Upper lobe of left lung (tissue), 4 donors: Measurements from ENCODE around the gene TSPEAR.

Source experiments
- POLR2A ChIP-seq, 4 donors: fragments of 450-650 bp; IDR thresholded peaks; one replicate each; pipeline ENCODE4 v1.5.1; 2016 to 2017; ENCODE audit warnings: antibody characterized with exemption in 4 of 4, mild to moderate bottlenecking in 2 of 4
- TF ChIP-seq, protein P1 (sequence below), 6 experiments: fragments of 450-650 bp in 4 of 6; fragments of 200-600 bp in 2 of 6; sonication (generic) in 2 of 6; IDR thresholded peaks; one replicate each; pipeline ENCODE4 v1.5.1; 2016 to 2019; ENCODE audit warnings: antibody characterized with exemption in 6 of 6

GRCh38 chr21:44508426-44508710, 203.0 kb downstream of the TSPEAR start:
- TF ChIP-seq, protein P1, sequence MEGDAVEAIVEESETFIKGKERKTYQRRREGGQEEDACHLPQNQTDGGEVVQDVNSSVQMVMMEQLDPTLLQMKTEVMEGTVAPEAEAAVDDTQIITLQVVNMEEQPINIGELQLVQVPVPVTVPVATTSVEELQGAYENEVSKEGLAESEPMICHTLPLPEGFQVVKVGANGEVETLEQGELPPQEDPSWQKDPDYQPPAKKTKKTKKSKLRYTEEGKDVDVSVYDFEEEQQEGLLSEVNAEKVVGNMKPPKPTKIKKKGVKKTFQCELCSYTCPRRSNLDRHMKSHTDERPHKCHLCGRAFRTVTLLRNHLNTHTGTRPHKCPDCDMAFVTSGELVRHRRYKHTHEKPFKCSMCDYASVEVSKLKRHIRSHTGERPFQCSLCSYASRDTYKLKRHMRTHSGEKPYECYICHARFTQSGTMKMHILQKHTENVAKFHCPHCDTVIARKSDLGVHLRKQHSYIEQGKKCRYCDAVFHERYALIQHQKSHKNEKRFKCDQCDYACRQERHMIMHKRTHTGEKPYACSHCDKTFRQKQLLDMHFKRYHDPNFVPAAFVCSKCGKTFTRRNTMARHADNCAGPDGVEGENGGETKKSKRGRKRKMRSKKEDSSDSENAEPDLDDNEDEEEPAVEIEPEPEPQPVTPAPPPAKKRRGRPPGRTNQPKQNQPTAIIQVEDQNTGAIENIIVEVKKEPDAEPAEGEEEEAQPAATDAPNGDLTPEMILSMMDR (IDR thresholded peaks at IDR 0.05) = no peak
- no peak for TF ChIP-seq POLR2A (IDR thresholded peaks at IDR 0.05)
